HG03060 (cell line): Measurements from ENCODE around the gene ADAMTS18.

ENCODE experiments used
- ATAC-seq: cut with Tn5 transposase; IDR thresholded peaks from one replicate; pipeline ENCODE4 v1.9.1; 2021; ENCODE audit warnings: low read depth, moderate number of reproducible peaks; ENCODE audit not compliant: unreplicated experiment

ADAMTS18 gene

DNA sequence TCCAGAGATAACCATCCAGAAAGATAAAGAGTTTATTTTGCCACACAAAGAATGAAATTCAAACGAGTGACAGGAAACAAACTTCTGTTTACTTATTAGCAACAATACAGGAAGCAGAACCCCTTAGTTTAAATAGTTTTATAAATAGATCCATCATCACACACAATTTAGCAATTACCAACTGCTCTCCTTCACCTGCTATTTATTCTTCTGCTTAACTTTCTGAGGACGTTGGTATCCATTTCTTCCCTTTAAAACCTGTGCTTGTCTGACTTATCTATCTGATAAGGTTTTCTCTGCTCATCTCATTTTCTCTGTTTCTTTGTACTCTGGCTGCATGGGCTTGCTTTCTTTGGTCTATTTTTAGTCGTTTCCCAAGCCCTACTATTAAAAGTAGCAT, 4.3 kb upstream of the ADAMTS18 start:
- no peak for ATAC-seq

DNA sequence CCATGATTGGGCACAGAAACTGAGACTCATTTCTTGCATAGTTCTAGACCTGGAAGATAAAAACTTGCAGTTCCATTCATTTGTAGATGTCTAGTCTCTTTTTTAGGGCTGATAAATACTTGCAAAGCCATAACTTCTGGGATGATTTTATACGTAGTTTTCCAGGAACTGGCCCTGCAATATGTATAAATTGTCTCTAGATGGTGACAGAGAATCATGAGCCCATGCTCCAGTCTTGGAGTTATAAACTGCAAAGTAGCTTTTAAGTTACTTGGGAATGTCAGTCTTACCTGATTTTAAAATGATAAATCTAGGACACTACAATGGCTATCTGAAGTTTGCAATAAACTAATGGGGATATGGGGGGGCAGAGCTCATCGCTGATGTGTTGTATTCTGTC, 3.0 kb upstream of the ADAMTS18 start:
- no peak for ATAC-seq

DNA sequence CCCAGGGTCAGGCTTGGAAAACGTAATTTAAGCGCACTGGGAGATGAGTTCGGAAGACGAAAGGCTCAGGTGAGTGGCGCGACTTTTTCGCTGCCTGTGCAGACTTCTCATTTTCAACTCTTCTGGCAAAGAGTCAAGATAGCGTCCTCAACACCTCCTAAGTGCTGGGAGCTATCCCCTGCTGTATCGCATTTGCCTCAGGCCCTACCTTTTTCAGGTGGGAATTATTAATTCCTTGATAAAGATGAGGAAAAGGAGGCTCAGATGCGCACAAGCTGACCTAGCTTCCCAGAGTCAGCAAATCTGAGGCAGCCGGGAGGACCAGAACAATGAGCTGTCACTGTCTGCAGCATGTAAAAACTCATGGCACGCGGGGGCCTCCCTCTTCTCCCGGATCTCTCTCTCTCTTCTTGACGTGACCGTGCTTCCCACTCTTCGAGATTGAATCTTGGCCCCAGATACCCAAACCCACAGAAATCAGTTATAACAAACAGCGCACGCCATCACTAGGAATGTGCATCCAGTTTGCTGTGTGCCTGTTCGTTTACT, 512 bp upstream of the ADAMTS18 start:
- no peak for ATAC-seq

DNA sequence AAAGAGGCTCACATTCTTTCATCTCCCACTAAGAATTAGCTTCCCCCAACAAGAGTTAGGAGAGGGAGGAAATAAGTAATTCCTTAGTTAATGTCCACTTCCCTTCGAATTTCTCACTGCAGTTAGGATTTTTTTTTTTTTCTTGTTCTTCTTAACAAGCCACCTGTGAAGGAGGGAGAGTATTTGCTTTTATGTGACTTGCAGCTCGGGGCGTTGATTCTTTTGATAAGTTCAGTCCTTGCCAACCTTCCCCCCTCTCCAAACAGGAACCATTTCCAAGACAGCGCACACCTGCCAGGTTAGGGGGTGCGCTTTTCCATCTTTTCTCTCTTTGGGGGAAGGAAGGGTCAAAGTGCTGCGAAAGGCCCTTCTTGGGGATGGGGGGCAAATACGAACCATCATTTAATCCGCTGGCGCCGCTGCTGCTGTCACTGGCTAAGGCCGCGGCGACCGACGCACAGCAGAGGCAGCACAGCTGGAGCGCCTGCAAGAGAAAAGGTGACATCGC, 758 bp downstream of the ADAMTS18 start:
- no peak for ATAC-seq

DNA sequence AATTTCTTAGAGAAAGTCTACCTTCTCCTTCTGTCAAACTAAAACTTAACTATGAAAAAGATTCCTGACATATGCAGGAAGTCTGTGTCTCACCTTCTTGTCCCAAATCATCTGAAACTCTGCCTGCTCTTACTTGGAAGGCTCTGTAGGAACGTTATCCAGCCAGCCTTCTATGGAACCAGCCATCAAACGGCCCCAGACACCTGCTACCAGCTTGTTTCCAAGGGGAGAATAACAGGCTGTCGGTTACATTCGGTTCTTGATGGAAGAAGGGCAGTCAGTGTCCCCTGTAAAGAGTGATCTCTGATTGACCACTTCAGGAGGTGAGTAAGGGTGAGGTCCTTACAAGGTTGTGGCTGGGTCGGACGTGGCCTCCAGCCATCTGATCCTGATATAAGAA, 1.7 kb downstream of the ADAMTS18 start:
- no peak for ATAC-seq

DNA sequence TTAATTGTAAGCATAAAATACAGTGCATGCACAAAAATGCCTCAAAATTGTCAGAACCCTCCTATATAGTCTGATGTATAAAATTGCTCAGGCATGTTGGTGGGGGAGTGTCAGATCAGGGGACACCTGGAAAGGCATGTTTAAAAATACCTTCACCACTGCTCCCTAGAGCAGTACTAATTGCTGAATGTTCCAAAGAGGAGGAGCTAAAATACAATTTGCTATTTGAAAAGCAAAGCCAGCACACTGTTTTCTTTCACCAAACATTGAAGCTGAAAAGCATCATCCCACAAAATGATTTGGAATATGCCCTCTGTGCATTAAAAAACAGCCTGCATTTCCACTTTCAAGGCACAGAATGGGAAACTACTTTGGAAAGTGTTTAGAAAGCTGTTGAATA, 2.6 kb downstream of the ADAMTS18 start:
- ATAC-seq: no peak

DNA sequence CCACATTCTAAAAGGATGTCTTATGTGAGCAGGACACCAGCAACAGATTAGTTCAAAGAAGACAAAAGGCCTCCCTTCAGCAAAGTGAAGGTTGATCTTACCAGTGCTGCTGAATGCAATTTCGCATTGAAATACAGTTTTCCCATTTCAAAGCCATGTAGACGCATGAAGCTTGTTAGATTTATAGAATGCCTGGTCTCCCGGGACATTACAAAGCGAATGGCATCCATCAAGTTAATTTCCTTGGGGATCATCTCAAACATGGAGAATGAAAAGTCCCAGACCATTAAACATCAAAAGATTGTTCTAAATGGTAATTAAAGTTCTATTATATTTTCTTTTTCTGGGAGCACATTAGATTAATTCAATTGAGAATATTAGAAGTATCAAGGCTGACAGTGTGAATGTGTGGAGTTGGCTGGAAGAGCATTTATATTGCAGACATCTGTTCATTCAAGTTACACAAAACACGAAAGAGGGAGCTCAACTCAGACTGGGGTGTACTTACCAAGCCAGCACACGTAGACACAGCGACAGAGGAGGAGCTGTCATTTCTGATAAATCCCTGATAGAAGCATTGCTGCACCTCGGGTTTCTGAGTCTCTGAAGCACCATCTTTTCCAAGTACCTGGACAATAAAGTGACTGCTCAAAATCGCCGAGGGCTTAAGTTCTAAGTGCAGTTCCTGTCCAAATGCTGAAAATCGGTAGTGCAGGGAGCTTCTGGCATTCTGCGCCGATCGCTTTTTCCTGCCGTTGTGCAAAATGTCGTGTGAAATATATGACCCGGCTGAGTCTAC, 3.8 kb downstream of the ADAMTS18 start:
- no peak for ATAC-seq

DNA sequence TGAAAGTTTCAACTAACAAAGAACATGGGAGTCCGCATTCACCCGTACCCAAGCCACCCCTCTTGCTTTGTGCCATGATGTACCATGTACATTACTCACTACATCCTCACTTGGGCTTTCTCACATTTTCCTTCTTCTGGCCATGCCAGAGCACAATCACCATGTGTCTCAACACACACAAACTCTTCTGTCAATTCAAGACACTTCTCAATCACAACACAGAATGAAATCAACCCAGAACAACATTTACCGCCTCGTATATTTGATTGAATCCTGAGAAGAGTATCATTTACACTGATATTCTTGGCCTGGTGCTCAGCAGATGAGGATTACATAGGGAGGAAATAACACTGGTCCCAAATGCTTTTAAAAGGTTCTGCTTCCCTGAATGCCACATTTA, 4.5 kb downstream of the ADAMTS18 start:
- no peak for ATAC-seq

DNA sequence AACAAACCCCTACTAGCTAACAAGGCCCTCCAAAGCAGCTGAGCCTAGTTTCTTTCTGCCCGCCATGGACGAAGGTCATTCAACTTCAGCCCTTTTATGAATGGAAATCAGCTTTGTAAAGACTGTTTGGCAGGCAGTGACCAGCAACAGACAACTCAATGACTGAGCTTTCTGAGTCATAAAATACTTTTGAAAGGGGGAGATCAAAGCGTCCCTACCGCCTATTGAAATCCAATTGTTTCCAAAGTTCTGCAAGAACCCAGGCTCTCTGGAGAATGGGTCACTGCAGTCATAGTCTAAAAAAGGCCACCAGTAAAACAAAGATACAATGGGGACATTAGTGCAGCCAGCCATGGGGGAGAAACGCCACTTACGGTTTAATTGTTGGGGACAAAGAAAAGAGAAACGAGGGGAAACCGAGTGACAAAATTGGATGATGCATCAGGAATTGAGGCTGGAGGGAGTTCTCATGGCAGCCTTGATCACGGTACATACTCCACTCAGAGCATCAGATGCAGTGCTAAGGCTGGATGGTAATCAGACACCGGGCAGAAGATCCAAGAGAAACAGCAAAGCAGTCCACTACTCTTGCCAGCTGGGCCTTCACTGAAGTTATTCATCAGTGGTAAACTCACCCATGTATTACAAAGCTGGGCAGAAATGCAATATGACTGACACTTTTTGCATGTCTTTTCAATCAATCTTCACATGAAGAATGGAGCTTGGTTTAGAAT, 9.8 kb downstream of the ADAMTS18 start:
- no peak for ATAC-seq

DNA sequence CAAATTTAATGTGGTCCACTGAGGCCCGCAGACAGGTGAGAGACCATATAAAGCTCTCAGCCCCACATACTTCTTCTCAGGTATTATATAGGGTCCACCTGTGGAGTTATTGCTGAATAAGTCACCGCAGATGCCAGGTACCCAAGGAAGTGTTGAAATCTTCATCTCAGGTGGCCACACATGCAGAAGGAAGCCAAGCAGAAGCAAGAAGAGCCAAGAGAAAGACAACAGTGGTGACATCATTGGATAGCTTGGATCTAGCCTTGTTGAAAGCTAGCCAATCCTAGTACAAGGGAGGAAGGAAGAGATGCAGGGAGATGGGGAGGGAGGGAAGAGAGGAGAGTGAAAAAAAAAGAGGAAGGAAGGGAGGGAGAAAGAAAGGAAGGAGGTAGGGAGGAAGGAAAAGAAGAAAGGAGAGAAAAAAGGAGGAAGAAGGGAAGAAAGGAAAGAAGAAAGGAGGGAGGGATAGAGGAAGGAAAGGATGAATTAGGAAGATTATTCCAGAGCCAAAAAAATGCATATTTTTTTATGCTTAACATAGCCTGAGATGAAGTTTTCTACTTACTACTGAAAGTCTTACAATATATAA, 12.5 kb downstream of the ADAMTS18 start:
- ATAC-seq: no peak

DNA sequence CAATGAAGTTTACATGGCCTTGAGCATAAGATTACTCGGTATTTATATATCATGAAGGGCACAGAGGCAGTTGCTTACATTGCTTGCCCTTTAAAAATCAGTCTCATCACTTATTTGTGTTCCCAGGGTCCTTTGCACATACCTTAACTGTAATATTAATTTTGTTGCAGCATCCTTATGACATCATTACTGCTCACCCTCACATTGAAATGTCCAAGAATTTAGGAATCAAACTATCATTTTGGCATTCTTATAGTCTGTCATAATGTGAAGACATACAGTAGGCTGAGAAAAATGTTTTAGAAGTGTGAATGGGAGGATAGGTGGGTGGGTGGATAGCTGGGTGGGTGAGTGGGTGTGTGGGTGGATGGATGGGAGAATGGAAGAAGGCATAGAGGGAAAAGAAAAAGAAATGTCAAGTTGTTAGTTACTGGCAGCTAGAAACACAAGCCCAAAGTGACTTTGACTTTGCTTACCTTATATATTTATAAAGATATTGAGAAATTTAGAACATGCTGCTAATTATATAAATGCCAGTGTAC, 17.8 kb downstream of the ADAMTS18 start:
- no peak for ATAC-seq

DNA sequence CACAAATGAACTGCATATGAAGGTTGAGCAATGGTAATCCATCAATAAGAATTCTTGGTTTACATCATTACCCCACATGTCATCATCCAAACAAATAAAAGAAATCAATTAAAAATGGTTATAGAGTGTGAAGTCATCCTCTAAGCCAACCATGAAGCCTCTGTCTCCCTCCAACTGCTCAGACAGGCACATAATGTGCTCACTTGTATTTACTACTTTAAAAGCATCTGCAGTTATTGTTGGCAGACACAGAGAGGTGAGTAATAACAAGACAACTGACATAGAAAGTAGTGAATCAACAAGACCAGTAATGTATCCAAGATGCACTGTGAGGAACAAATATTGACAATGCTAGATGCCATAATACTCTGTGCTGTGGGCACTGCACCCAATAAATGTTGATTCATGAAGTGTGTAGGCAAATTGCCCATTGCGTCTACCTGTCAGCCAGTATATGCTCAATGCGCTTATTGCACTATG, 20.0 kb downstream of the ADAMTS18 start:
- ATAC-seq: no peak

DNA sequence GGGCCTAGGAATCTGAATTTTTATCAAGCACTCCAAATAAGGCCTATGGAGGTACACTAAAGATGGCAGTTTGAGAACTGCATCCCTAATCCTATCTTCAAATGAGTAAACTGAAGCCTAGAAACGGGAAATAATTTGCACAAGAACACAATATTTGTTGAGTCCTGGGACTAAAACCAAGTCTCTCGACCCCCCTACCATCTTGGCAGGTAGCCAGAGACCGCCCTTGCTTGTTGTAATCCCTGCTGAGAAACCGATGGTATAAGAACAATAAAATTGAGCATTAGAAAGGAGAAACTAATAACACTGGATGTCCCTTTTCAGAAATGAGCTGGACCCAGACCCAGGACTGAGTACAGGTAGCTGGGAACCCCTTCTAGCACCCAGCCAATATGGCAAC, 24.4 kb downstream of the ADAMTS18 start:
- ATAC-seq: no peak

DNA sequence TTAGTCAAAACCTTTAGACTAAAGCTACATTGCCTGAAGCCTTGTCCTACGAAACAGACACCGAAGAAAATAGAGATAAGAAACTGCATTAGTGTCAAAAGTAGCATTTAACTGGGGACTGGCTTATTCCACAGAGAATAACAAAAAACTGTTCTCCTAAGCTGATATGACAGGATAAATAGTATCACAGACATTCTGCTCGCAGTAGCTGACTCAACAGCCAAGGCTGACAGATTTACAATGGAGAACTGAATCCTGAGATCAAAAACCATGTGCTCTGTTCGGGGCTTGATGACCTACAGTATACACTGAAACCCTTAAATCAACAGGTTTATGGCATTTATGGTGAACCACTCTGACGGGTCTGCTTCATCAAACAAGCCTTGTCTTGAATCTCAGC, 25.5 kb downstream of the ADAMTS18 start:
- no peak for ATAC-seq

DNA sequence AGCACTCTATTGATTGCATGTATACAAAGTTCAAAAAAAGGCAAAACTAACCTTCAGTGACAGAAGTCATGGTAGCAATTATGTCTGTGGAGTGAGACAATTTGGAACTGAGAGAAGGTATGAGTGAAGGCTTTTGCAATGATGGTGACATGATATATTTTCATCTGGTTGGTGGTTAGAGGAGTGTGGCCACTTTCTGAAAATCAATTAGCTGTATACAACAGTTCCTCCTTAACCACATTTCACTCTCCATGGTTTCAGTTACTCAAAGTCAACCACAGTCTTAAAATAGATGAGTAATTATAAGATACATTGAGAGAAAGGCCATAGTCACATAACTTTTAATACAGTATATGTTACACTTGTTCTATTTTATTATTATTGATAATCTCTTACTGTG, 26.2 kb downstream of the ADAMTS18 start:
- ATAC-seq: no peak

DNA sequence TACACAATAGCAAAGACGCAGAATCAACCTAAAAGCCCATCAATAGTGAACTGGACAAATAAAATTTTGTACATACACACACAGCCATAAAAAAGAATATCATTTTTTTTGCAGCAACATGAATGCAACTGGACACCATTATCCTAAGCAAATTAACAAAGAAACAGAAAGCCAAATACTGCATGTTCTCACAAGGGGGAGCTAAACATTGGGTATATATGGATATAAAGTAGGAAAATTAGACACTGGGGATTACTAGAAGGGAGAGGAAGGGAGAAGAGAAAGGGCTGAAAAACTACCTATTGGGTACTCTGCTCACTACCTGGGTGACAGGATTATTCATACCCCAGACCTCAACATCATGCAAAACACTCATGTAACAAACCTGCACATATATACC, 28.2 kb downstream of the ADAMTS18 start:
- ATAC-seq: no peak

DNA sequence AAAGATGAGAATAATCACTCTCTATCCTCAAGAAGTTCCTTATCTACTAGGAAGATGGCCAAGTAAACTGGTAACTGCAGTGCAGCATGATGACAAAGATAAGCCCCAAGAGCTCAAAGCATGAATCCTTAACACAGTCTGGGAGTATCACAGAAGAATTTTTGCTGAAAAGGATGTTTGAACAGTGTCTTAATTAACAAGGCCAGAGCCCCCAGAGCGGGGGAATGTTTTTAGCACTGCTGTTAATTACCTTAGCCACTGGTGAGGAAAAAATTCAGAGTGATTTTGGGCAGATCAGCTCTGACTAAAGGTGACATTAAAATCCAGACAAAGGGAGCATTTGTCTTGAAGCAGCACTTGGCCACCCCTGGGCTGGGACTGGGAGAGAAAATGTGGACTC, 30.1 kb downstream of the ADAMTS18 start:
- ATAC-seq: no peak

DNA sequence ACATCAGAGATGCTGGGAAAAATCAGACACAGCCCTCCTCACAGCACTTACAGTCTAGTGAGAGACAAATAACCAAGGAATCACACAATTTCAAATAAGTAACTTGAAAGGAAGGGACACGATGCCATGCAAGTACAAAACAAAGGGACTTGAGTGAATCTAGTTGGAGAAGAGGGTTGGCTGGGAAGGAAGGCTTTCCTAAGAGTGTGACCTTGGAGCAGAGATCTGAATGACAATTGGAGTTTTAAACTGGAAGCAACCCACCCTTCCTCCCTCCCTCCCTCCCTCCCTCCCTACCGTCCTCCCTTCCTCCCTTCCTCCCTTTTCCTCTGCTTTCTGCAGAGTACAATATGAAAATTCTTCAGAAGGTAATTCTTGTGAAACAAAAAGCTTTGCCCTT, 31.1 kb downstream of the ADAMTS18 start:
- ATAC-seq: no peak

DNA sequence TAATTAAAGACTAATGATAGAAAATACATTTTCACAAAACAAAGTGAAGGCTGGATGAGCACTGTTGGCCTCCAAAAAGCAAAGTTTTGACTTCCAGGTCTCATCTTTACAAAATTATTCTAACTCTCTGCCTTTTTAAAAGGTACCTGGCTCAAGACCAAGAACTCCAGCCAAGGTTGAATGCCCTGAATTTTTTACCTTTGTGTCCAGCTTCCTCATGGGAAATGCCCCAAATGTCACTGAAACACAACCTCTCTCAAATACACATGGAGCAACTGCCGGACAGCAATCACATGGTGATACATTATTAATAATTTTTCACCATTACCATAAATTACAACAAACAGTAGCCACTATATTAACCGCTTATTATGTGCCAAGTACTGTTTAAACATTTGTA, 32.2 kb downstream of the ADAMTS18 start:
- no peak for ATAC-seq

DNA sequence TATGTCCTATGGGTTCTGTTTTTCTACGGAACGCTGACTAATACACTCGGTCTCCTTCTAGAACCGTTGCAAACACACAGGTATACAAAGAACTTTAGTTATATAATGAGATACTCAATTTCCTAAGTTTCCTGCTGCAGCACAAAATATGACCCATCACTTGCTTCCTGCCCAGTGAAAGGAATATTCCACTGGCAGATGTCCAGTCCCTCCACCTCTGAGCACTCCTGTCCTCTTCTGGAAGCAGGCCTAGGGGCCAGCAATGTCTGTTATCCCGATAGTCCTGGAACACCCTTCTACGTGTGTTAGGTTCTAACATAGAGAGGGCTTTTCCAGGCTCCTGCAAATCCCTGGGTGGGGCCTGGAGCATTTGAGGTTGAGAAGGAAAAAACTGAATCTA, 32.7 kb downstream of the ADAMTS18 start:
- no peak for ATAC-seq

DNA sequence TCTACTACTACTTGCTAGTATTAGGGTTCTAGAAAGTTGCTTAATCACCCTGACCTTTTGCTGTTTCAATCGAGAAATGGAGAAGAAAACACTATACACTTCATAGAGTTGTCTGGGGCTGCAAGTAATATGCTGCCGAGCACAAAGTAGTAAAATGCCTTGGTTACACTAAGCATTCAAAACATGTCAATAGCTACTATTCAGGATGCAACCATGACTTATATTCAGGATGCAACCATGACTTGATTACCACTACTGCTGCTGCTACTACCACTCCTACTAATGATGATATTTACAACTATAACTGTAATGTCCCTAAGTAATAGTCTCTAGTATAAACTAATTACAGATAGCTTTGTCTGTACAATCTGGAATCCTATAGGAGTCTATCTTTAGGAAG, 35.3 kb downstream of the ADAMTS18 start:
- no peak for ATAC-seq
